HCT116 (cell line): ENCODE data around the gene SGMS1. TPM values are rescaled to one million over a fixed set of nuclear protein-coding genes. Genes with fewer than 3 reads are reported as not detected.

Source experiments
- ATAC-seq: fragments of 200-7000 bp; cut with Tn5 transposase; 2 replicates; pipeline ENCODE4 v1.9.1; 2020; ENCODE audit warnings: mild to moderate bottlenecking, moderate library complexity
- BruUV-seq: library from RNA; stranded (reverse); fragments of 400-500 nt; replicated peaks from 2 replicates; lab custom pipeline; 2021; lab: Mats Ljungman, UMichigan
- CTCF ChIA-PET: fragments of 300-600 bp; sonication (Branson Sonifier 250); formaldehyde crosslinking; loops from one replicate; lab custom pipeline; 2021; ENCODE audit warnings: antibody characterized with exemption; lab: Charles Lee
- POLR2A ChIA-PET: fragments of 300-600, 350-600 bp; sonication (Branson Sonifier 250); formaldehyde crosslinking; loops from one replicate; lab custom pipeline; 2021; ENCODE audit warnings: antibody characterized with exemption; lab: Charles Lee
- RAD21 ChIA-PET, 2 experiments: fragments of 300-600 bp; sonication (Branson Sonifier 250); formaldehyde crosslinking; loops; one replicate each; lab custom pipeline; 2023; ENCODE audit warnings: low total read pairs in 2 of 2; ENCODE audit not compliant: uncharacterized antibody in 2 of 2, unreplicated experiment in 2 of 2, low non-redundant PET in 1 of 2; lab: Charles Lee
- DNase-seq: peaks from one replicate; pipeline ENCODE4 v3.0.0-alpha.2; 2010; ENCODE audit warnings: low read depth, low spot score
- H2AFZ ChIP-seq: fragments of 200-600 bp; shearing (Covaris generic), sonication (generic); 2 replicates; pipeline ENCODE4 v1.6.1; 2017; ENCODE audit warnings: low read depth, mixed run types, mixed read lengths, antibody characterized with exemption, low read length; ENCODE audit not compliant: poor library complexity, severe bottlenecking
- H3K27ac ChIP-seq: 2 replicates; pipeline ENCODE4 v1.5.1; 2012; ENCODE audit warnings: low read depth, low read length
- H3K27me3 ChIP-seq: fragments of 200-600 bp; sonication (generic); 2 replicates; pipeline ENCODE4 v1.6.1; 2016; ENCODE audit warnings: mixed run types, low read length, mixed read lengths; ENCODE audit not compliant: insufficient read depth
- H3K36me3 ChIP-seq, 2 experiments: fragments of 200-500 bp in 1 of 2; fragments of 200-600 bp in 1 of 2; sonication (Bioruptor generic) in 1 of 2; sonication (generic) in 1 of 2; 2 replicates each; pipeline versions ENCODE4 v1.5.1 to v1.6.1; 2014 to 2016; ENCODE audit warnings: low read length in 2 of 2, inconsistent platforms in 1 of 2, mixed read lengths in 1 of 2, mixed run types in 1 of 2; ENCODE audit not compliant: insufficient read depth in 2 of 2, control insufficient read depth in 1 of 2
- H3K4me1 ChIP-seq, 2 experiments: fragments of 200-600 bp in 1 of 2; sonication (generic) in 1 of 2; 2 replicates each; pipeline versions ENCODE4 v1.5.1 to v1.6.1; 2012 to 2017; ENCODE audit warnings: low read length in 2 of 2, inconsistent platforms in 1 of 2, mild to moderate bottlenecking in 1 of 2, mixed read lengths in 1 of 2, mixed run types in 1 of 2, moderate library complexity in 1 of 2; ENCODE audit not compliant: insufficient read depth in 2 of 2, control insufficient read depth in 1 of 2
- H3K4me2 ChIP-seq: fragments of 200-600 bp; sonication (generic); 2 replicates; pipeline ENCODE4 v1.6.1; 2017; ENCODE audit warnings: mixed run types, low read length, mixed read lengths
- H3K4me3 ChIP-seq, 2 experiments: fragments of 200-600 bp in 1 of 2; sonication (generic) in 1 of 2; replicated peaks in 1 of 2; 2 replicates each; pipeline ENCODE4 v1.5.1; 2011 to 2016; ENCODE audit warnings: low read length in 2 of 2, control low read depth in 1 of 2, low read depth in 1 of 2, mild to moderate bottlenecking in 1 of 2, mixed read lengths in 1 of 2, mixed run types in 1 of 2
- H3K79me2 ChIP-seq: fragments of 200-600 bp; sonication (generic); 2 replicates; pipeline ENCODE4 v1.6.1; 2017; ENCODE audit warnings: mild to moderate bottlenecking, mixed run types, low read length, moderate library complexity, mixed read lengths; ENCODE audit not compliant: insufficient read depth
- H3K9ac ChIP-seq: fragments of 200-600 bp; sonication (generic); 2 replicates; pipeline ENCODE4 v1.6.1; 2016; ENCODE audit warnings: low read length, mixed read lengths
- H3K9me2 ChIP-seq: fragments of 200-600 bp; sonication (generic), shearing (Covaris generic); 2 replicates; pipeline ENCODE4 v1.6.1; 2017; ENCODE audit warnings: mixed run types, mild to moderate bottlenecking, moderate library complexity; ENCODE audit not compliant: insufficient read depth
- H3K9me3 ChIP-seq, 2 experiments: fragments of 200-500 bp in 1 of 2; fragments of 200-600 bp in 1 of 2; sonication (Bioruptor generic) in 1 of 2; sonication (generic) in 1 of 2; 2 replicates each; pipeline ENCODE4 v1.6.1; 2014 to 2017; ENCODE audit warnings: low read length in 2 of 2, mixed read lengths in 2 of 2, inconsistent platforms in 1 of 2, low read depth in 1 of 2, mild to moderate bottlenecking in 1 of 2, mixed run types in 1 of 2, moderate library complexity in 1 of 2; ENCODE audit not compliant: control insufficient read depth in 1 of 2, insufficient read depth in 1 of 2
- H4K20me1 ChIP-seq: fragments of 200-600 bp; sonication (generic), shearing (Covaris generic); 2 replicates; pipeline ENCODE4 v1.6.1; 2017; ENCODE audit warnings: mixed run types, mild to moderate bottlenecking, moderate library complexity; ENCODE audit not compliant: insufficient read depth
- CBX3 ChIP-seq: IDR thresholded peaks from 2 replicates; pipeline ENCODE4 v1.6.1; 2012; ENCODE audit warnings: low read depth
- EGR1 ChIP-seq: IDR thresholded peaks from 2 replicates; pipeline ENCODE4 v1.6.1; 2012; ENCODE audit warnings: low read depth
- ELF1 ChIP-seq: IDR thresholded peaks from 2 replicates; pipeline ENCODE4 v1.6.1; 2012; ENCODE audit warnings: low read depth, borderline replicate concordance
- EZH2 ChIP-seq: fragments of 200-600 bp; sonication (generic); IDR thresholded peaks from 2 replicates; pipeline ENCODE4 v1.6.1; 2017; ENCODE audit warnings: antibody characterized with exemption, mixed run types
- EZH2phosphoT487 ChIP-seq: fragments of 200-600 bp; IDR thresholded peaks from 2 replicates; pipeline ENCODE4 v1.6.1; 2018; ENCODE audit warnings: antibody characterized with exemption, borderline replicate concordance
- FOSL1 ChIP-seq: IDR thresholded peaks from 2 replicates; pipeline ENCODE4 v1.6.1; 2012; ENCODE audit warnings: low read depth
- POLR2A ChIP-seq: IDR thresholded peaks from 2 replicates; pipeline ENCODE4 v1.7.0; 2011; ENCODE audit warnings: borderline replicate concordance; ENCODE audit not compliant: insufficient read depth, insufficient read length; ENCODE audit errors: extremely low read depth
- SP1 ChIP-seq: IDR thresholded peaks from 2 replicates; pipeline ENCODE4 v1.6.1; 2012; ENCODE audit warnings: low read depth
- TCF7L2 ChIP-seq: IDR thresholded peaks from 2 replicates; pipeline ENCODE4 v1.7.0; 2011; ENCODE audit warnings: borderline replicate concordance, inconsistent platforms; ENCODE audit not compliant: insufficient read depth, insufficient read length; ENCODE audit errors: extremely low read depth
- YY1 ChIP-seq: IDR thresholded peaks from 2 replicates; pipeline ENCODE4 v1.6.1; 2011; ENCODE audit warnings: low read length, low read depth, moderate library complexity, mild to moderate bottlenecking; ENCODE audit not compliant: insufficient replicate concordance; ENCODE audit errors: extremely low read depth
- intact Hi-C: fragments of 100-400 bp; cut with micrococcal nuclease; formaldehyde crosslinking; loops from 2 replicates; pipeline ENCODE4 v1.10.0; 2022
- total RNA-seq: library from RNA; stranded (reverse); gene quantifications from one replicate; pipeline ENCODE4 v1.2.1, GENCODE V29; 2021; ENCODE audit not compliant: unreplicated experiment
- TF ChIP-seq, protein P1 (sequence below): IDR thresholded peaks from 2 replicates; pipeline ENCODE4 v1.6.1; 2012; ENCODE audit warnings: low read depth
- TF ChIP-seq, protein P2 (sequence below), 3 experiments: fragments of 200-600 bp in 1 of 3; sonication (generic) in 1 of 3; IDR thresholded peaks in 2 of 3; conservative IDR thresholded peaks in 1 of 3; 2 replicates each; pipeline ENCODE4 v1.5.1; 2012 to 2017; ENCODE audit warnings: low read depth in 2 of 3, low read length in 2 of 3, antibody characterized with exemption in 1 of 3, borderline replicate concordance in 1 of 3, control low read depth in 1 of 3, mild to moderate bottlenecking in 1 of 3, mixed read lengths in 1 of 3, mixed run types in 1 of 3, moderate library complexity in 1 of 3; ENCODE audit not compliant: insufficient read depth in 1 of 3
- TF ChIP-seq, protein P3 (sequence below): IDR thresholded peaks from 2 replicates; pipeline ENCODE4 v1.6.1; 2011; ENCODE audit warnings: mild to moderate bottlenecking, low read length, moderate library complexity; ENCODE audit not compliant: insufficient replicate concordance; ENCODE audit errors: extremely low read depth

Gene SGMS1
- total RNA-seq, 1 experiment from 2014 or later = 29.1 TPM

DNA sequence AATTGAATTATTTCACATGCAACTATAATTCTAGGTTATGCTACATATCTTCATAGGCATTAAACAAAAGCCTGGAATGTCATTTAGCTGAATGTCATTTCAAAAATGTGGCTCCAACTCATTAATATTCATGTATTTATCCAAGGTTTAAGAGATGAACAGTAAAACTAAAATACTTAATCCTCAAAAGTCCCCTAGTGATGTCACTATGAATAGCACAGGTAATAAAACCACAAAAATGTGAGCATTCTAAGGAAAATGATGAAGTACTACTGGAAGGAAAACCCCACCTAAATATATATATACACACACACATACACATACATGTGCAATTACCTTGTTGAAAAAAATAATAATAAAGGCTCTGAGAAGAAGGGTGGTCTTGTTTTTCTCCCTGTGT is 218.0 kb downstream of the SGMS1 start:
- RAD21 ChIA-PET = no interaction called here
- Histone ChIP-seq H3K36me3 (no peaks in the 10 kb centered on the region), H3K4me2 (peak overlapping the region; percentile 71; the same call in 1 of the 2 replicates), H3K4me3 (no peak overlapping the region), H3K27me3 (no peaks in the 10 kb centered on the region), H4K20me1 (no peaks in the 10 kb centered on the region), H2AFZ (no peak overlapping the region), H3K9me2 (no peaks in the 10 kb centered on the region), H3K9me3 (no peaks in the 10 kb centered on the region), H3K27ac (no peak overlapping the region; the same call in 1 of the 2 replicates), H3K79me2 (peaks cover 72% of the 10 kb centered on the region), H3K9ac (no peak overlapping the region), H3K4me1 (peaks cover 34 to 46% of the 10 kb centered on the region in 2 experiments)
- TF ChIP-seq YY1 (no peak), ELF1 (no peak), EZH2 (no peak), EZH2phosphoT487 (no peak), TCF7L2 (no peak), FOSL1 (no peak), EGR1 (no peak), POLR2A (no peak), CBX3 (no peak), SP1 (no peak)
- TF ChIP-seq, protein P1, sequence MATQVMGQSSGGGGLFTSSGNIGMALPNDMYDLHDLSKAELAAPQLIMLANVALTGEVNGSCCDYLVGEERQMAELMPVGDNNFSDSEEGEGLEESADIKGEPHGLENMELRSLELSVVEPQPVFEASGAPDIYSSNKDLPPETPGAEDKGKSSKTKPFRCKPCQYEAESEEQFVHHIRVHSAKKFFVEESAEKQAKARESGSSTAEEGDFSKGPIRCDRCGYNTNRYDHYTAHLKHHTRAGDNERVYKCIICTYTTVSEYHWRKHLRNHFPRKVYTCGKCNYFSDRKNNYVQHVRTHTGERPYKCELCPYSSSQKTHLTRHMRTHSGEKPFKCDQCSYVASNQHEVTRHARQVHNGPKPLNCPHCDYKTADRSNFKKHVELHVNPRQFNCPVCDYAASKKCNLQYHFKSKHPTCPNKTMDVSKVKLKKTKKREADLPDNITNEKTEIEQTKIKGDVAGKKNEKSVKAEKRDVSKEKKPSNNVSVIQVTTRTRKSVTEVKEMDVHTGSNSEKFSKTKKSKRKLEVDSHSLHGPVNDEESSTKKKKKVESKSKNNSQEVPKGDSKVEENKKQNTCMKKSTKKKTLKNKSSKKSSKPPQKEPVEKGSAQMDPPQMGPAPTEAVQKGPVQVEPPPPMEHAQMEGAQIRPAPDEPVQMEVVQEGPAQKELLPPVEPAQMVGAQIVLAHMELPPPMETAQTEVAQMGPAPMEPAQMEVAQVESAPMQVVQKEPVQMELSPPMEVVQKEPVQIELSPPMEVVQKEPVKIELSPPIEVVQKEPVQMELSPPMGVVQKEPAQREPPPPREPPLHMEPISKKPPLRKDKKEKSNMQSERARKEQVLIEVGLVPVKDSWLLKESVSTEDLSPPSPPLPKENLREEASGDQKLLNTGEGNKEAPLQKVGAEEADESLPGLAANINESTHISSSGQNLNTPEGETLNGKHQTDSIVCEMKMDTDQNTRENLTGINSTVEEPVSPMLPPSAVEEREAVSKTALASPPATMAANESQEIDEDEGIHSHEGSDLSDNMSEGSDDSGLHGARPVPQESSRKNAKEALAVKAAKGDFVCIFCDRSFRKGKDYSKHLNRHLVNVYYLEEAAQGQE = no peak
- TF ChIP-seq, protein P2, sequence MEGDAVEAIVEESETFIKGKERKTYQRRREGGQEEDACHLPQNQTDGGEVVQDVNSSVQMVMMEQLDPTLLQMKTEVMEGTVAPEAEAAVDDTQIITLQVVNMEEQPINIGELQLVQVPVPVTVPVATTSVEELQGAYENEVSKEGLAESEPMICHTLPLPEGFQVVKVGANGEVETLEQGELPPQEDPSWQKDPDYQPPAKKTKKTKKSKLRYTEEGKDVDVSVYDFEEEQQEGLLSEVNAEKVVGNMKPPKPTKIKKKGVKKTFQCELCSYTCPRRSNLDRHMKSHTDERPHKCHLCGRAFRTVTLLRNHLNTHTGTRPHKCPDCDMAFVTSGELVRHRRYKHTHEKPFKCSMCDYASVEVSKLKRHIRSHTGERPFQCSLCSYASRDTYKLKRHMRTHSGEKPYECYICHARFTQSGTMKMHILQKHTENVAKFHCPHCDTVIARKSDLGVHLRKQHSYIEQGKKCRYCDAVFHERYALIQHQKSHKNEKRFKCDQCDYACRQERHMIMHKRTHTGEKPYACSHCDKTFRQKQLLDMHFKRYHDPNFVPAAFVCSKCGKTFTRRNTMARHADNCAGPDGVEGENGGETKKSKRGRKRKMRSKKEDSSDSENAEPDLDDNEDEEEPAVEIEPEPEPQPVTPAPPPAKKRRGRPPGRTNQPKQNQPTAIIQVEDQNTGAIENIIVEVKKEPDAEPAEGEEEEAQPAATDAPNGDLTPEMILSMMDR (IDR thresholded peaks at IDR 0.05 in 2 of 3, conservative IDR thresholded peaks at IDR 0.05 in 1 of 3; ENCODE audit: borderline replicate concordance in 1 of 3, insufficient read depth in 1 of 3, low read depth in 2 of 3, low read length in 2 of 3) = no peak
- TF ChIP-seq, protein P3, sequence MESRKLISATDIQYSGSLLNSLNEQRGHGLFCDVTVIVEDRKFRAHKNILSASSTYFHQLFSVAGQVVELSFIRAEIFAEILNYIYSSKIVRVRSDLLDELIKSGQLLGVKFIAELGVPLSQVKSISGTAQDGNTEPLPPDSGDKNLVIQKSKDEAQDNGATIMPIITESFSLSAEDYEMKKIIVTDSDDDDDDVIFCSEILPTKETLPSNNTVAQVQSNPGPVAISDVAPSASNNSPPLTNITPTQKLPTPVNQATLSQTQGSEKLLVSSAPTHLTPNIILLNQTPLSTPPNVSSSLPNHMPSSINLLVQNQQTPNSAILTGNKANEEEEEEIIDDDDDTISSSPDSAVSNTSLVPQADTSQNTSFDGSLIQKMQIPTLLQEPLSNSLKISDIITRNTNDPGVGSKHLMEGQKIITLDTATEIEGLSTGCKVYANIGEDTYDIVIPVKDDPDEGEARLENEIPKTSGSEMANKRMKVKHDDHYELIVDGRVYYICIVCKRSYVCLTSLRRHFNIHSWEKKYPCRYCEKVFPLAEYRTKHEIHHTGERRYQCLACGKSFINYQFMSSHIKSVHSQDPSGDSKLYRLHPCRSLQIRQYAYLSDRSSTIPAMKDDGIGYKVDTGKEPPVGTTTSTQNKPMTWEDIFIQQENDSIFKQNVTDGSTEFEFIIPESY = no peak
- POLR2A ChIA-PET = interaction anchor here (1.2 kb wide), 1 partner anchor 38 kb away, joined by 3 read pairs; no protein-coding TSS in a partner anchor
- CTCF ChIA-PET = no interaction called here
- intact Hi-C loops = no loop called here
- BruUV-seq = no TSS peak
- no peak for ATAC-seq
- no peak for DNase-seq
